ENCODE measurements around the gene TCERG1.

DNA sequence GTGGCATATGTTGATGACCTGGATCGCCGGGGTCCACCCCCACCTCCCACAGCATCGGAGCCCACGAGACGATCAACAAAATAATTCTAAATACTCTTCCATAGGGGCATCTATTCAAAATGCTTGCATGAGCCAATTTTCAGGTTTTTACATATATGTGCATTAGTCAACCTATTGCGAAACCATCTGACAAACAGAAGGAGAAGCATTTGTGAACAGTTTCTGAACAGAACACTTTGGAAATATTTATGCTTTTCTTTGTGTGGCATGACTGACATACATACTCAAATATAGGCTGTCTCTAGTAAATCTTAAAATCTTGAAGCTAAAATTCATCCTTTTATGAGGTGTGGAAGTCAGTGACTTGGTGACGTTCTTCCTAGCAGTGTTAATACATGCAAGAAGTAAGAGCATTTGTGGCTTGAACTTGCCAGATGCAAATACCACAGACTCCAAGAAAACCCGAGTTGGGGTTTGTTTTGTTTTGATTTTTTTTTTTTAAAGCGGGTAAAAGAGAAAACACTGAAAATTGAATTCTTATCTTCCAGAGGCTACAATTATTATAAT is 63.5 kb downstream of the TCERG1 start:
- no peak for TF ChIP-seq EZH2 (IDR thresholded peaks at IDR 0.05)
- no peak for TF ChIP-seq POLR2AphosphoS5 (IDR thresholded peaks at IDR 0.05; ENCODE audit: borderline replicate concordance, low read depth, low read length)
- TF ChIP-seq FOXP2 (optimal IDR thresholded peaks at IDR 0.05; ENCODE audit: control extremely low read depth, extremely low read length, insufficient read depth), result no peak
